GM18498 (cell line): ENCODE data around the gene ANTXR1.
"Not testable (repeated sequence)": the region's sequence is repeated elsewhere in the genome, so short reads cannot be mapped to it uniquely, and the experiment has no call there.

ENCODE experiments used
- ATAC-seq: cut with Tn5 transposase; IDR thresholded peaks from one replicate; pipeline ENCODE4 v1.9.1; 2021; ENCODE audit warnings: mild to moderate bottlenecking, moderate library complexity; ENCODE audit not compliant: unreplicated experiment

The ANTXR1 gene

DNA sequence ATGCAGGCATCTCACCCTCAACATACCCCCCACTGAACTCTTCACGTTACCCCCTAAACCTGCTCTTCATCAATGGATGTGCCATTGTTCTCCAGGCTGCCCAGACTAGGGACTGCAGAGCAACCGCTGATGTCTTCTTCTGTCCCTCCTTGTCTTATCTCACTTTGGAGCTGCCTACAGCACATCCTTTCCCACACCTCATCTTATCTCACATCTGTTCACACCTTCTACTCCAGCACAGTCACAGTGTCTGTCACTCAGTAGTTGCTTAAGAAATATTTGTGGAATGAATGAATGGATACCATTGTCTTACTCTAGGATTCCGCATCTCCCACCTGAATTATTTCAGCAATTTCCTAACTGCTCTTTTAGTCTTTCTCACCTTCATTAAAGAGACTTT, 144.5 kb downstream of the ANTXR1 start:
- no peak for ATAC-seq

DNA sequence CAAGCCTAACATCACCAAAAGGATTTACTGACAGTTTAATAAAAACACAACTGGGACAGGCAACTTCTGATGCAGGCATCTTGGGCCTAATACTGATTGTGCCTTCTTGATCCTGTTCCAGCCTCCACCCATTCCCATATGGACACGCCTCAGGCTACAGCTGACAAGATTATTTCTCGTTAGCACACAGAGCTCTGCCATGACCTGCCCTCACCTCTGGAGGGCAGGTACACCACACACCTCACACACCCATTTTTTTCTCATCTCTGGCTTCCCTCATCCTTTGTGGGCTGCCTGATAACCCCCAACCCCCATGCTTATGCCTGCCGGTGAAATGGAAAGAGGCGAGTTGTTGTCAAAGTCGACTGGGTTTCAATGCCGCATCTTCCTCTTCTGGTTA, 147.0 kb downstream of the ANTXR1 start:
- no peak for ATAC-seq

- ATAC-seq: no peak
These were observed 149.1 kb downstream of the ANTXR1 start for GRCh38 chr2:69162057-69162456.

DNA sequence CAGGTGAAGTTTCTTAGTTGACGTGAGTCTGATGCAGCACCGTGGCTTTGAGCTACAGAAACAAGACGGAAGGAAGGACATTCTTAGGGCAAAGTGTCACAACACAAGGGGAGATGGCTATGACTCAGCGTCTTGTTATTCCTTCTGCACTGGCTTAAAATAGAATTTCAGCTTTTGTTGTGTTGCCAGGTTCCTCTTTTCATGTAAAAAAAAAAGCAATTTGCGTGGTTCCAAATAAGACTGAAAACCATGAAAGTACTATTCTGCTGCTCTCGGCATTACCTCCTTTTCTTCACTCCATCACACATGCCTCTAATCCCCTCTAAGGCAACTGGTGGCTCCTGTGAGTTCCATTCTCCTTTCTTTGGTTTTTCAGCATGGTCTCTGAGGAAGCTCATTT, 150.1 kb downstream of the ANTXR1 start:
- ATAC-seq: no peak

GRCh38 chr2:69163556-69163955, 150.6 kb downstream of the ANTXR1 start:
- no peak for ATAC-seq

GRCh38 chr2:69164061-69164778, 151.2 kb downstream of the ANTXR1 start:
- ATAC-seq: no peak

DNA sequence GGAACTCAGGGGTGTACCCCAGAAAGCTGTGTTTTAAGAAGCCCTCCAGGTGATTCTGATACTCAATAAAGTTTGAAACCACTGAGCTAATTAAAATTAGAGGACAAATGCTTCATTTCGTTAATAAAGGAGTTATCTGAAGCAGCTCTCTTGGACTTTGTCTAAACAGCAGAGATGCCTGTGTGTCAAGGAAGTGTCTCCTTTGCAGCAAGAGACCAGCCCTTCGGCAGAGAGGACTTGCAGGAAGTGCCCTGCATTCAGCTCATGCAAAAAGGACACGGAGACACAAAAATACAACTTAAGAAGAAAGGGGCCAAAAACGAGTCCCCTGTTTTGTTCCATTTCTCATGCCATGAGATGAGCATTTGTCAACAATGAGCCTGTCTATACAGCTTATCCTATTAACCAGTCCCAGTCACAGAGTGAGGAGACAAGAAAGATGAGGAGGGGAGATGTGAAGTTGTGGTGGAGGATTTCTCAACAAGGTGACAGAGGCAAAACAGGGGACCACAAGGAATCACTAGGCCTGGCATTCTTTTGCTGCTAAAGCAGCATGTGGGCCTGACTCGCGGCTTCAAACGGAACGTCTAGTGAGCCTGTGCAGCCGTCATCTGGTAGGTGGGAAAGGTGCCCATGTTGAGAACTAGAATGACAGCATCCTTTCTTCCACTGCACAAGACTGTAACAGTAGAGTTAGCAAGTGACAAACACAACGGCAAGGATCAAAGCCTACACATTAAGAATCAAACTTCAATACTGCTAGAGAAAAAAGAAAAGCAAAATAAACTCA, 152.3 kb downstream of the ANTXR1 start:
- no peak for ATAC-seq

DNA sequence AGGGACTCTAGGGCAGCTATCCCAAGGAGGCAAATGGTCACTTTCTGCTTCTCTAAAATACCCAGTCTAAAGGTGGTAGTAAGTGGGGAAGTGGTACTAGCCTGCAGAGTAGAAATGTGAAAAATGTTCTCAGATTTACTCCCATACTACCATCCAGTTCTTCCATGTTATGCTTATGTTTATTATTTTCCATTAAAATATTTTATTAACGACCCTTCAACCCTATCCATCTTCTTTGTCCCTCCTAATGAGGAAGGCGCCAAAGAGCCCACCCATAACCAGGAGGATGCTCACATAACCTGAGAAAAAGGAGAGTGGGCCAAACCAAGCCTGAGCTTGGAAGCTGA, 153.5 kb downstream of the ANTXR1 start:
- ATAC-seq: no peak

DNA sequence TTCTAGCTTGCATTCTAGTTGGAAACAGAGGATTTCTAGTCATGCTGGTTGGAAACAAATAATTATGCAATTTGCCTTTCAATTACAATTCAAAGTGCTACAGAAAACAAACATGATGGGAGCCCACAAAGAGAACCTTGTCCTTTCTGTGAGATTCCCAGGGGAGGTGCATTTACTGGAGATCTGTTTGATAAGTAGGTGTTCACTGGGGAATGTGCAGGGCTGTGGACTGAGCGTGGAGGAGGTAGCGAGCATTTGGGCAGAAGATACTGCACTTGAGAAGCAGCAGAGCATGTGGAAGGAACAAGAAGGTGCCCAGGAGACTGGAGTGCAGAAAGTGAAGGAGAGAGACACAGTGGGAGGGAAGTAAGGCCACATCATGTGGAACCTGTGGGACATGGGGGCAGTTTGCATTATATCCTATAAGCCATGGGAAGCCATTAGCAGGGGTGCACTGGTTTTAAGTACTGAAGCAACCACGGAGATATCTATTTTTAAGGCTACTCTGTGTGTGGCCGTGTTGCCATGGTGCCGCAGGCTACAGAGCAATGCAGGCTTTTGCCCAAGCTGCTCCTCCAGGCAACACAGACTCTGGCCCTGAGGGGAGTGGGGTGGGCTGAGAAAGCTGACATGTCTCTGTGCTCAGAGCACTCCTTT, 154.0 kb downstream of the ANTXR1 start:
- ATAC-seq: no peak

- ATAC-seq: no peak
These were observed 154.5 kb downstream of the ANTXR1 start for GRCh38 chr2:69167469-69167822.

GRCh38 chr2:69168144-69168813, 155.3 kb downstream of the ANTXR1 start:
- ATAC-seq: no peak

DNA sequence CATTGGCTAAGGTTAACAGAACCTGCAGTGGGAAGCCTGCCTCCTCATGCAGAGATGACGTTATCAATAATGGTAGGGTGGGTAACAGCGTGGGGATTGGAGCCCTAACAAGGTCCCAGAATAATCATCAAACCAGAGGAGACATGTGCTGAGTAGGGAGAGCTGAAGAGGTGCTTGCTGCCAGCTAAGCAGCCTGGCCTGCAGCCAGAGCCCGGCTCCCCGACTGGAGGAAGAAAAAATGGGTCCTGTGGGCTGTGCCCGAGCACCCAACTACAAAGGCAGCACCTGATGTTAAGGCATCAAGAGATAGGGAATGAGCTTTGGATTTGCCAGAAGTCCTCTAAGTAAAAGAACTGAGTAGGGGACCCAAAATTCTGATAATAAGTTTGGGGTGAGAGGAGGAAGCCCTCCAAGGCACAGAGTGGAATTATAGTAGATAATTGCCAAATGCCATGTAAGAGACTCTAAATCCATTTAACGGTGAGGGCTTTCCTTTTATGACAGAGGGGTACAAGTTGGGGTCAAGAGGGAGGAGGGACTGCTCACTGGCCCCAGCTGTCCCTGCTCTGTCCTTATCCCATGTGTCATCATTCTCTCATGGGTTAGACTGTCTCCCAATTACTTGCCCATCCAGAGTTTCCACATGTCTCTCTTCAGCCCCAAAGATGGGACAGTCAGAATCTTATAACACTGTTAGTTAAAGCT, 156.1 kb downstream of the ANTXR1 start:
- ATAC-seq: no peak

DNA sequence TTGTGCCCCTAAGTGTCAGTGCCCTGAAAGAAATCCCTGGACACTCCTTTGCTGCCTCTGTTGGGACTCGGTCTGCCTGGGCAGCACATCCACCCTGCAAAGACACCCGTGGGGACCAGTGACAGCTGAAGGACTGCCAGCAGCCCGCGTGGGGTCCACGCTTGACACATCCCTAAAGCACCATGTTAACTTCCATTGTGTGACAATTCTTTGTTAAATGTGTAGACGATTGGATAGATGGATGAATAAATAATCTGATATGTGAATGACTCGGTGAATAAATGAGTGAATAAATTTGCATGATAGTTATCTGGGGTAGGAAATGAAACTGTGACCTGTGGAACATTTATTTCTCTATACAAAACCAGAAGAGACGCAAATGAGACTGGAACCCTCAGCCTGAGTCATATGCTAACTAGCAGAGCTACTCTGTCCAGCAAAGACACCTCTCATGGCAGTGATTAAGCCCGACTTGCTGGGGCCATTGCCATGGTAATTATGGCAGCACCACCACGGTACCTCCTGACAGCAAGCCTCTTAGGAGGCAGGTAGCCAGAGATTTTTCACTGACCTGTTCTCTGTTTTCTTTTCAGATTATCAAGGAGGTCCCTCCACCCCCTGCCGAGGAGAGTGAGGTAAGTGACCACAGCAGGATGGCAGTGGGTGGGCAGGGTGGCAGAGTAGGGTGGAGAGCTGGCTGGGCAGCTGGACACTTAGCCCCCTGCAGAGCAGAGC, 156.8 kb downstream of the ANTXR1 start:
- ATAC-seq: no peak

DNA sequence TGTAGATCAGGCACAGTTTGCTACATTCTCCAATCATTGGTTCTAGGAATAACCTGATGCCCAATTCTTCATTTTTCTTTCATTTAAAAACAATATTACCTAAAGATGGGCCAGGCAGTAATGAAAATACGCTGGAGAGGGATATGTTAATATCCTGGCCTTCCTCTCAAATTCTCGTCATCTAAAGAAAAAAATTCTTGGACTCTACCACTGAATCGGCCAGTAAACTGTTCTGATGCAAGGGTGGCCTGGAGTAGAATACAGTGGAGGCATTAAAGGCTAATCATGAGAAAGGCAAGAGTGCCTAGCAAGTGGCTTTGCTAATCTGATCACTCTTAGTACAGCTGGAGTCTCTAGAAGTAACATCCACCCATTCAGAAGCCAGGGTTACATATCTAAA, 157.7 kb downstream of the ANTXR1 start:
- no peak for ATAC-seq

- no peak for ATAC-seq
These were observed 158.3 kb downstream of the ANTXR1 start for GRCh38 chr2:69171116-69171896.

- no peak for ATAC-seq
These were observed 159.0 kb downstream of the ANTXR1 start for GRCh38 chr2:69171897-69172525.

- ATAC-seq: no peak
These were observed 160.7 kb downstream of the ANTXR1 start for GRCh38 chr2:69173706-69174105.

GRCh38 chr2:69174211-69174610, 161.2 kb downstream of the ANTXR1 start:
- ATAC-seq: not testable (repeated sequence)
